IPS DF 4.7 (cell line): Measurements from ENCODE around the gene GJD3.
"Not testable (repeated sequence)": the region's sequence is repeated elsewhere in the genome, so short reads cannot be mapped to it uniquely, and the experiment has no call there.

Experiments used
- DNase-seq: peaks from one replicate; pipeline ENCODE4 v3.0.0-alpha.2; 2013; ENCODE audit warnings: low spot score; ENCODE audit errors: extremely low read depth

The GJD3 gene, protein sequence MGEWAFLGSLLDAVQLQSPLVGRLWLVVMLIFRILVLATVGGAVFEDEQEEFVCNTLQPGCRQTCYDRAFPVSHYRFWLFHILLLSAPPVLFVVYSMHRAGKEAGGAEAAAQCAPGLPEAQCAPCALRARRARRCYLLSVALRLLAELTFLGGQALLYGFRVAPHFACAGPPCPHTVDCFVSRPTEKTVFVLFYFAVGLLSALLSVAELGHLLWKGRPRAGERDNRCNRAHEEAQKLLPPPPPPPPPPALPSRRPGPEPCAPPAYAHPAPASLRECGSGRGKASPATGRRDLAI

DNA sequence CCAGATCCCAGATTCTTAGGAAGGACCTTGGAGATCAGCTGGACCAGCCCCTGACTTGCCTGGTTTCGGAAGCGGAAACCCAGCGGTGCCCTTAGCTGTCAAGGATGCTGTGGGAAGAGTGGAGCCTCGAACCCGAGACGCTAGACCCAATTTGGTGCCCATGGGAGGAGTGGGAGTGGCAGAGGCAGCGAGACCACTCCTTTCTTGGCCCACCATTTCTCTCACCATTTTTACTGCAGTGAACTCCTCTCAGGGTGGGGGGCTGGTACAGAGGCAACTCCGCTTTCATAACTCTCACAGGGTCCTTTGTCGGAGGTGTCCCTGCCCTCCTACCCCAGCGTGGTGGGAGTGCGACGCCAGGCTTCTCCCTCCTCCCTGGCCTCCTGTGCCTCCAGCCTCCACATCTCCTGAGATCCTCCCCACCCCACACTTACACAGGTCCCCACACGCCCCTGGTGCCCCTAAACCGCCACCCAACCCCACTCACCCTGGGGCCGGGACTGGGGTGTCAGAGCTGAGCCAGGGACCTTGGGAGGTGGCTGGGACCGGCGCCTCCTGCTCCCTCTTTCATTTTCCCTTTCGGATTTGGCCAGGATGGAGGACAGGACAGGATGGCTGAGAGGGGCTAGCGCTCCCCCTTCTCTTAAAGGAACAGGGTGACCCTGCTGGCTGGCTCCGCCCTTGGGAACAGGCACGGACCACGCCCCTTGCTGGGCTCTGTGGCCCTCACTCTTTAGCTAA lies at the start of gene GJD3:
Gene GJD3, minus strand, starts transcription at position 617 of the 741 bp plus-strand sequence. CDS start 922 bp downstream, outside the sequence.
- no peak for DNase-seq

DNA sequence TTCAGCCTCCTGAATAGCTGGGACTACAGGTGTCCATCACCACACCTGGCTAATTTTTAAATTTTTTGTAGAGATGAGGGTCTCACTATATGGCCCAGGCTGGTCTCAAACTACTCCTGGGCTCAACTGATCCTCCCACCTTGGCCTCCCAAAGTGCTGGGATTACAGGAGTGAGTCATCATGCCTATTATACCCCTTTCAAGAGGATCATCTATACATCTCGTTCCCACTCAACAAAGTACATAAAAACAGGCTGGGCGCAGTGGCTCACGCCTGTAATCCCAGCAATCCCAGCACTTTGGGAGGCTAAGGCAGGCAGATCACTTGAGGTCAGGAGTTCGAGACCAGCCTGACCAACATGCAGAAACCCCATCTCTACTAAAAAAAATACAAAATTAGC lies 49.8 kb upstream of the GJD3 start:
- not testable (repeated sequence) for DNase-seq

DNA sequence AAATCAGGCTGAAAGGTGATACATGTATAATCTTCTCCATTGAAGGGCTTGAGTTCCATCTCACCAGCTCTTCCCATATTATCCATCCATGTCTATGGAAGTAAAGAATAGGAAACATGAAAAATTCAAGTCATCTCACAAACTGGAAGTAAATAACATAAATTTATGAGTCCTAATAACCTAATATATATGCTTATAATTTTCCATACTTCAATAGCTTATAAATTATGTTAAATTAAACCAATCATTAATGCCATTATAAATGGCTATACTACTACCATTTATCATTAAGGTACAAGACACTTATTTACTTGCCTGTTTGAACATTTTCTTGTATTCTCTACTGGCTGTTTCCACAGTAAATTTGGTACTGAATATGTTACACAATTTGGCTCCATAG lies 48.3 kb upstream of the GJD3 start:
- no peak for DNase-seq

DNA sequence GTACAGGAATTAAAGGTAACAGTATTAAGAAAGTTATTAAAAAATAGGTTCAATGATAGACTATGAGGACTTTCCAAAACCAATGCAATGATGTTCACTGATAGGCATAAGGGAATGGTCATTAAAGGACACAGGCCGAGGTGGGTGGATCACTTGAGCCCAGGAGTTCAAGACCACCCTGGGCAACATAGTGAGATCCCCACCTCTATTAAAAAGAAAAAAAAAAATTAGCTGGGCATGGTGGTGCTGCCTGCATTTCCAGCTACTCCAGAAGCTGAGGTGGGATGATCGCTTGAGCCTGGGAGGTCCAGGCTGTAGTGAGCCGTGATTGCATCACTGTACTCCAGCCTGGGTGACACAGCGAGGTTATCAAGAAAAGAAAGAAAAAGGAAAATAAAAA lies 47.3 kb upstream of the GJD3 start:
- no peak for DNase-seq

DNA sequence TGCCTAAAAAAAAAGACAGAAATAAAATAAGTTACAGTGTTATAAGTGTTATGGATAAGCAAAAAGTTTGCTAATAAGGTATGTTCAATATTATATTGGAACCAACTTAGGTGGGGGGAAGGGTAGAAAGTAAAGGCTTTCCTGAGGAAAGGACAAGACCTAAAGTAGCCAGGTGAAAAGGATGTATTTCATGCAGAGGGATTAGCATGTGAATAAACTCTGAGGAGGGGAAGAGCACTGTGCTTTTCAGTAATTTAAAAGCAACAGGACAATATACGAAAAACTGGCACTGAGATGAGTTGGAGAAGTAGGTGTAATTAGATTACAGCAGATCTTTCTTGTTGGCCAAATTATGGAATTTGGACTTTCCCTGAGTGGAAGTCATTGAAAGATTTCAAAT lies 45.5 kb upstream of the GJD3 start:
- no peak for DNase-seq

DNA sequence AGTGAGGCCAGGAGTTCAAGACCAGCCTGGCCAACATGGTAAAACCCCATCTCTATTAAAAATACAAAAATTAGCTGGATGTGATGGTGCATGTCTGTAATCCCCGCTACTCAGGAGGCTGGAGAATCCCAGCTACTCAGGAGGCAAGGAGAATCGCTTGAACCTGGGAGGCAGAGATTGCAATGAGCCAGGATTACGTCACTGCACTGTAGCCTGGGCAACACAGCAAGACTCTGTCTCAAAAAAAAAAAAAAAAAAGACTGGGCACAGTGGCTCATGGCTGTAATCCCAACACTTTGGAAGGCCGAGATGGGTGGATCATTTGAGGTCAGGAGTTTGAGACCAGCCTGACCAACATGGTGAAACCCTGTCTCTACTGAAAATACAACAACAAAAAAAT lies 45.0 kb upstream of the GJD3 start:
- not testable (repeated sequence) for DNase-seq

DNA sequence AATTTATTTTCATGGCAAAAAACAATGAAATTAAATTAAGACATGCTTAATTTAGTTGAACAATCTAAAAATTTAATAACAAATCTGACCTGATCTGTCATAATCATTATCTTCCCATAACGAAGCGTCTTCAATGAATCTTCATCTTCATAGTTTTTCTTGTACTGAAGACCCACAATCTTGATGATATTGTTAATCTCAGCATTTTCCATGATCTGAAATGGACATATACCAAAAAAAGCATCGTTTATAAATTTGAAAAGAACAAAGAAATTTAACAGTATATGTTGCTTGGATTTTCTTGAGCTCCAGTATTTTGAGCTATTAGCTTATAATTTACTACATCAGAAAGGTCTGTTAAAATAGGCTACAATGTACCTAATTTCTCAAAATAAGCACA lies 42.9 kb upstream of the GJD3 start:
- DNase-seq = no peak

DNA sequence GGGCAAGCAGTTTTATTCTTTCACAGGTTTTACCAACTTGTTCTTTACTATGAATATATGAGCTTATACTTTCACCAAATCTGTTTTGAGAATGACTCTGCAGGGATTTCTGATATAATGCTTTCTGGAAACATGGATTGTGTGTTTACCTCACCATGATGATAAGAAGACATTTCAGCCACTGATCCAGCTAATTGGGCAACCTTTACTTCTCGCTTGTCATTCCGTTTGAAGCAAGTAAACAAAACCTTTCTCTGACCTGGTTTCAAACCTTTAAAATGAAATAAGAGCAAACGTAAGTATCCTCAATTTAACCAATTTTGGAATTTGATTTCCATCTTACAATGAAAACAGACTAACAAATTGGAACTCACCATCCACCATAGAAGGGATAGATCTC lies 39.5 kb upstream of the GJD3 start:
- no peak for DNase-seq

DNA sequence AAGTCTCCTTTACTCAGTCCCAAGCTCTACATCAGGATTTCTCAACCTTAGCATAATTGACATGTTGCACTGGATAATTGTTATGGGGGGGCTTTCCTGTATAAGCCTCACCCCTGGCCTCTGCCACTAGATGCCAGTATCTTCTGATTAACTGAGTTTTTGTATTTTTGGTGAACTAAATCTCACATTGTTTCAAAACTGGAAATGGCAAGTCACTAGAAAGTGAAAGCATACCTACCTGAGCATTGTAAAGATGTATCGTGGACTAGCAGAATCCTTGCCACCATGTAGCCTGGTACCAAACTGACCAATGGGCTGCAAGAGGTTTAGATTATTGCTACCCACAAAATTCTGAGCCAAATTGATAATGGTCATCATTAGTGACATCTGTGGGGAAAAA lies 38.1 kb upstream of the GJD3 start:
- no peak for DNase-seq

DNA sequence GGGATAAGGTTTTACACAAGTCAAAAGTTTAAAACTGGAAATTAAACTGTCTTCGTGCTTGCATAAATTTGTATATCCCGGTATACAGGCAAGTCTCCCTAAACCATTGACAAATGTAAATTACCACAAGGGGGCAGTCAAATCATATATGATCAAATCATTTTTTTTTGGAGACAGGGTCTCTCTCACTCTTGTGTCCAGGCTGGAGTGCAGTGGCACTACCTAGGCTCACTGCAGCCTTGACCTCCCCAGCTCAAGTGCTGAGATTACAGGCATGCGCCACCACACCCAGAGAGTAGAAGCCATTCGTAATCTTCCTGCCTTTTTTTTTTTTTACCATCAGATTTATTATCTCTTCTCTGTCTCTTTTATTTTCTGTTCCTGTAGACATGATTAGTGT lies 34.6 kb upstream of the GJD3 start:
- no peak for DNase-seq

DNA sequence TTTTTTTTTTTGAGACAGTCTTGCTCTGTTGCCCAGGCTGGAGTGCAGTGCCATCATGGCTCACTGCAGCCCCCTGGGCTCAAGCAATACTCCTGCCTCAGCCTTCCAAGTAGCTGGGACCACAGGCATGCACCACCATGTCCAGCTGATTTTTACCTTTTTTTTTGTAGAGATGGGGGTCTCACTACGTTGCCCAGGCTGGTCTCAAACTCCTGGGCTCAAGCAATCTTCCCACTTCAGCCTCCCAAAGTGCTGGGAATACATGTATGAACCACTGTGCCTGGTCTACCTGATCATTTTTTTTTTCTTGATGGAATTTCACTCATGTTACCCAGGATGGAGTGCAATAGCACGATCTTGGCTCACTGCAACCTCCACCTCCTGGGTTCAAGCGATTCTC lies 22.0 kb upstream of the GJD3 start:
- DNase-seq = not testable (repeated sequence)

DNA sequence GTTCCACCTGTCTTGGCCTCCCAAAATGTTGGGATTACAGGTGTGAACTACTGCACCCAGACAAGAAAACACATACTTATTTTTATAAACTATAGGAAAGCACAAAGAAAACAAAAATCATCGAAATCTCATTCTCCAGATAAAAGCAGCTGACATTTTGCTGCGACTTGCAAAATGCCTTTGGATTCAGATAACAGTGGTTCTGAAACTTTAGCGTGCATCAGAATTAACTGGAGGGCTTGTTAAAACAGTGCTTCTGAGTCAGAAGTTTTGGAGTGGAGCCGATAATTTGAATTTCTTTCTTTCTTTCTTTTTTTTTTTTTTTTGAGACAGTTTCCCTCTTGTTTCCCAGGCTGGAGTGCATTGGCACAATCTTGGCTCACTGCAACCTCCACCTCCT lies 17.7 kb upstream of the GJD3 start:
- no peak for DNase-seq

DNA sequence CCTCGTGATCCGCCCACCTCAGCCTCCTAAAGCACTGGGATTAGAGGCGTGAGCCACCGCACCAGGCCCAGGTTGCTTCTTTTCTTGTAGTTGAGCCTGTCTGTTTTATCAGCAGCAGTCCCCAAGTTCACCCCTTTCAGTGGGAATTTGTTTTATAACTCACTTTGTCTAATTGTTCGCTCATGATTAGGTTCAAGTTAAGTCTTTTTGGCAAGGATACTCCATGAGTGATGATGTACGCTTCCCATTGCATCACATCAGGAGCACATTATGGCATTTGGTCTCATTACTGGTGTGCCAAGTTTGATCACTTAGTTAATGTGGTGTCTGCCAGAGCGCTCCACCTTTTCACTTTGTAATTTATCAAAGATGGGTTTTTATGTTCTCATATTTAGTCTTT lies 14.4 kb upstream of the GJD3 start:
- no peak for DNase-seq

DNA sequence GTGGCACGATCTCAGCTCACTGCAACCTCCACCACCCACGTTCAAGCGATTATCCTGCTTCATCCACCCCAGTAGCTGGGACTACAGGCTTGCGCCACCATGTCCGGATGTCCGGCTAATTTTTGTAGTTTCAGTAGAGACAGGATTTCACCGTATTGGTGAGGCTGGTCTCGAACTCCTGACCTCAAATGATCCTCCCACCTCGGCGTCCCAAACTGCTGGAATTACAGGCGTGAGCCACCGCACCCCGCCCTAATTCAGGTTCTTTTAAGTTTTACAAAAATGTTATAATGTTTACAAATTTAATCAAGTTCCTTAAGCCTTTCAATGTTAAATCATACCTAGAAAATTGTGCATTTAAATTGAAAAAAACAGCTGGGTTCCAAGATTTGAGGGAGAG lies 13.3 kb upstream of the GJD3 start:
- no peak for DNase-seq

DNA sequence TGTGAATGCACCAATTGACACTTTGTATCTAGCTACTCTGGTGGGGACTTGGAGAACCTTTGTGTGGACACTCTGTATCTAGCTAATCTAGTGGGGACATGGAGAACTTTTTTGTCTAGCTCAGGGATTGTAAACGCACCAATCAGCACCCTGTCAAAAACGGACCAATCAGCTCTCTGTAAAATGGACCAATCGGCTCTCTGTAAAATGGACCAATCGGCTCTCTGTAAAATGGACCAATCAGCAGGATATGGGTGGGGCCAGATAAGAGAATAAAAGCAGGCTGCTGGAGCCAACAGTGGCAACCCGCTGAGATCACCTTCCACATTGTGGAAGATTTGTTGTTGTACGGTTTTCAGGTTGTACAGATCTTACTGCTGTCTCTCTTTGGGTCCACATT lies 12.0 kb upstream of the GJD3 start:
- not testable (repeated sequence) for DNase-seq

DNA sequence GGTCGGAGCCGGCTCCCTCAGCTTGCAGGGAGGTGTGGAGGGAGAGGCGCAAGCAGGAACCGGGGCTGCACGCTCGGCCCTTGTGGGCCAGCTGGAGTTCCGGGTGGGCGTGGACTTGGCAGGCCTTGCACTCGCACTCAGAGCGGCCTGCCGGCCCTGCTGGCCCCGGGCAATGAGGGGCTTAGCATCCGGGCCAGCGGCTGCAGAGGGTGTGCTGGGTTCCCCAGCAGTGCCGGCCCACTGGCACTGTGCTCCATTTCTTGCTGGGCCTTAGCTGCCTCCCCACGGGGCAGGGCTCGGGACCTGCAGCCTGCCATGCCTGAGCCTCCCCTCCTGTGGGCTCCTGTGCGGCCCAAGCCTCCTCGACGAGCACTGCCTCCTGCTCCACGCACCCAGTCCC lies 11.2 kb upstream of the GJD3 start:
- not testable (repeated sequence) for DNase-seq

DNA sequence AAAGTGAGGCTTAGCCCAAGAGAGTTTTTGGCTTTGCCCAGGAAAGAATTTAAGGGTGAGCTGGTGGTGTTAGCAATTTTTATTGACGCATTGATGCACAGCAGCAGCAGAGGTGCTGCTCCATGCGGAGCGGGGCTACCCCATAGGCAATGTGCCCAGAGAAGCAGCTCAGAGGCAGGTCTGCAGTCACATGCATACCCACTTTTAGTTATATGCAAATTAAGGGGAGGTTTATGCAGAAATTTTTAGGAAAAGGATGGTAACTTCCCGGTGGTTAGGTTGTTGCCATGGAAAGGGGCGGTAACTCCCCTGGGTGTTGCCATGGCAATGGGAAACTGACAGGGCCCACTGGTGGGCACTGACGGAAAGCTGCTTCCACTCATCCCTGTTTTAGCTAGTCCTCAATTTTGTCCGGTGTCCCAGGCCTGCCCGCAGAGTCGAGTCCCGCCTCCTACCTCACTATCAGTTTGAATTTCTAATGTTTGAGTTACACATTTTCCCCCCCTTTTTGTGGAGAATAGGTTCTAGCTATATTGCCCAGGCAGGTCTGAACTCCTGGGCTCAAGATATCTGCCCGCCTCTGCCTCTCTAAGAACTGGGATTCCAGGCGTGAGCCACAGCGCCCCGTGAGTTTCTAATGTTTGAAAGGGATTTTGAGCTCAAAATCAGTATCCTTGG lies 10.4 kb upstream of the GJD3 start:
- no peak for DNase-seq

DNA sequence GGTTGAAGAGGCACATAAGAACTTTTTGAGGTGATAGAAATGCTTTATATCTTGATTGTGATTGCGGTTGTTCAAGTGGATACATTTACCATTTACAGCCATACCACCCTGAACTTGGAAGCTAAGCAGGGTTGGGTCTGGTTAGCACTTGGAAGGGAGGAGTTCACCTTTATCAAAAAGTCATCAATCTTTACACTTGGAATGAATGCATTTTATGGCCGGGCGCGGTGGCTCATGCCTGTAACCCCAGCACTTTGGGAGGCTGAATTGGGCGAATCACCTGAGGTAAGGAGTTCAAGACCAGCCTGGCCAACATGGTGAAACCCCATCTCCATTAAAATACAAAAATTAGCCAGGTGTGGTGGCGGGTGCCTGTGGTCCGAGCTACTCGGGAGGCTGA lies 9.5 kb upstream of the GJD3 start:
- DNase-seq = no peak

DNA sequence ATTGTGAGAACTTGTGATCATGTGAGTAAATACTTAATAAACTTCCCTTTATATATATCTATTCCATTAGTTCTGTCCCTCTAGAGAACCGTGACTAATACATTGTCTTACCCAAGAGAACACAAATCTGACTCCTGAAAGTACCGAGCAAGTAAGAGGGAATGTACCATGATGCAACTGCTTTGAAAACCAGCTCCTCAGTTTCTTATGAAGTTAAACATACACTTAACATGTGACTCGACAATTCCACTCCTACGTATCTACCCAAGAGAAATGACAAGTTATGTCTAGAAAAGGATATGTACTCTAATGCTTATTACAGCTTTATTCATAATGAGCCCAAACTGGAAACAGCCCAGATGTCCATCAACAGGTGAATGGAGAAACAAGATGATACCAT lies 8.8 kb upstream of the GJD3 start:
- DNase-seq = no peak

DNA sequence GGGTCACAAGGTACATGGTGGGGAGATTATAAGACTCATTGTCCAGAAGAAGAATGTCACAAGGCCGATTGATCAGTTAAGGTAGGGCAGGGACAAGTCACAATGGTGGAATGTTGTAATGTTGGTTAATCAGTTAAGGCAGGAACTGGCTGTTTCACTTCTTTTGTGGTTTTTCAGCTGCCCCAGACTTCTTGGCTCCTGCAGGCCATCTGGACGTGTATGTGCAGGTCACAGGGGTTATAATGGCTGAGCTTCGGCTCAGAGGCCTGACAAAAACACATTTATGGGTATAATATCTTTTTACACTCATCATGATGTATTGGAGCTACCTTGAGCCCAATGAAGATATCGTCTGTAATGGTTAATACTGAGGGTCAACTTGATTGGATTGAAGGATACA lies 8.1 kb upstream of the GJD3 start:
- not testable (repeated sequence) for DNase-seq

DNA sequence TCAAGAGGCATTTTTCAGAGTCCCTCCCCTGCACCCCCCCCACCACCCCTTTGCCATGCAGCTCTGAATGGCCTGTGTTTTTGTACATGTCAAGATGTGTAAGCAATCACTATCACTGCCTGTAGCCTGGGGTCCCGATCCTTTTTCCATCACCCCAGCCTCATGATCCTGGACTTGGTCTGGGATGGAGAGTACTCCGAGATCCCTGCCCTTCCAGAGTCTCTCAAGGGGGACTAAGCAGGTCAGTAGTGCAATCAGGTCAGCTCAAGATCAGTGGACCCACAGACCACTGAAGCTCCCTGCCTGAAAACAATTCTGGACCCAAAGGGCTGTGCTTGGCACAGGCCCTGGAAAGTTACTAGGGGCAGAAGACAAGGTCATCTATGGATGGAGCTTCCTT lies 7.5 kb upstream of the GJD3 start:
- DNase-seq = no peak

DNA sequence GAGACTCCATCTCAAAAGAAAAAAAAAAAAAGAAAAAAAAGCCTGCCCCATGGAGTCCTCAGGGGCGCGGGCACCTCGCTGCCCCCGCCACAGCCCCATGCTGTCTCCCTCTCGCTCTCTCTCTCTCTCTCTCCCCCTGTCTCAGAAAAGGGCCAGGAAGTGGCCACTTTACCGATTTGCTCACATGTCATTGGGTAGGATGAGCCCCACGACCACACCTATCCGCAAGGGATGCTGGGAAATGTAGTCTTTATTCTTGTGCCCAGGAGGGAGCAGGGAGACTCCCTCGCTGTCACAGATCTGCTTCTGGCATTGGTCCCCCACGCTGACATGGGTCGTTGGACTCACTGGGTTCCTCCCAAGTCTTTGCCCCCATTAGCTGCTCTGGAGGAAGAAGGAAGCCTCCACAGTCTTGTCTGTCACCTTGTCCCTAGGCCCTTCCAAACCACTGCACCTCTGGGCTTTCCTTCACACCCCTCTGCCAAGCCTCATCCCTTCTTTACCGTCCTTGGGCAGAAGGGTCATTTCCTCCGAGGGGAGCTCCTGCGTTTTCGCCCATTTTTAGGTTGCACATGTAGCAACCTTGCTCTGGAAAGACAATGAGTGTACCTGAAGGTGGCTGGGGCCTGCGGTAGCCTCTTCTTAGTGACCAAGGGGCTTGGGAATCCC lies 6.9 kb upstream of the GJD3 start:
- no peak for DNase-seq
